ENCODE data around the gene SELENON. TPM values are rescaled to one million over a fixed set of nuclear protein-coding genes. Genes with fewer than 3 reads are reported as not detected.

SELENON gene
- total RNA-seq, 1 donor from 2014 or later = 126 TPM

DNA sequence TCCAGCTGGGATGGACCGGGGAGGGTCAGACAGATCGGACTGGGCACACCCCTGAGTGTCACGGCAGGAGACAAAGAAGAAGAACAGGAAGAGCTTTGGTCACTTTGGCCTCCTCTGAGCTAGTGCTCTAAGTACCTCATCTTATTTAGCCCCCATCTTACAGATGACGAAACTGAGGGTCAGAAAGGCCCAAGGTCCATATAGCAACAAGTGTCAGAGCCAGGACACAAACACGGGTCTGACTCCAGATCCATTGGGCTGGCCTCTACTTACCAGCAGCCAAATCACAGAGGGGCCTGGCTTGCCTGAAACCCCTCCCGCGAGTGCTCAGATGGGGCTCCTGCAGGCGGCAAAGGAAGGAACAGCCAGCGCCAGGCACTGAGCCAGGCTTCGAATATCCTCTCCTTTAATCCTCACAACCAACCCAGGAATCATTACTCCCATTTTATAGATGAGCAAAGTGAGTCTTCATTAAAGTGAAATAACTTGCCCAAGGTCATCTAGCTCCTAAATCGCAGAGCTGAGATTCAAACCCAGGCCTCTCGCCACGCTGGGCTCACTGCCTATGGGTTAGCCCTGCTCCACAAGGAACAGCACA, 25.7 kb upstream of the SELENON start:
- no peak for DNase-seq (ENCODE audit: extremely low spot score, unreplicated experiment)
- H3K9me3 Mint-ChIP-seq (ENCODE audit: unreplicated experiment) = no peaks in the 10 kb centered on the region
- peaks cover 27% of the 10 kb centered on the region for H3K4me1 Mint-ChIP-seq (ENCODE audit: unreplicated experiment)
- no peak for TF ChIP-seq CTCF (IDR thresholded peaks at IDR 0.05)
- peaks cover 50% of the 10 kb centered on the region for H3K36me3 Mint-ChIP-seq (ENCODE audit: unreplicated experiment)
- H3K27me3 Mint-ChIP-seq (ENCODE audit: unreplicated experiment) = no peaks in the 10 kb centered on the region
- H3K27ac Mint-ChIP-seq (ENCODE audit: unreplicated experiment) = no peak overlapping the region
- H3K4me3 Mint-ChIP-seq (ENCODE audit: unreplicated experiment) = no peak overlapping the region

DNA sequence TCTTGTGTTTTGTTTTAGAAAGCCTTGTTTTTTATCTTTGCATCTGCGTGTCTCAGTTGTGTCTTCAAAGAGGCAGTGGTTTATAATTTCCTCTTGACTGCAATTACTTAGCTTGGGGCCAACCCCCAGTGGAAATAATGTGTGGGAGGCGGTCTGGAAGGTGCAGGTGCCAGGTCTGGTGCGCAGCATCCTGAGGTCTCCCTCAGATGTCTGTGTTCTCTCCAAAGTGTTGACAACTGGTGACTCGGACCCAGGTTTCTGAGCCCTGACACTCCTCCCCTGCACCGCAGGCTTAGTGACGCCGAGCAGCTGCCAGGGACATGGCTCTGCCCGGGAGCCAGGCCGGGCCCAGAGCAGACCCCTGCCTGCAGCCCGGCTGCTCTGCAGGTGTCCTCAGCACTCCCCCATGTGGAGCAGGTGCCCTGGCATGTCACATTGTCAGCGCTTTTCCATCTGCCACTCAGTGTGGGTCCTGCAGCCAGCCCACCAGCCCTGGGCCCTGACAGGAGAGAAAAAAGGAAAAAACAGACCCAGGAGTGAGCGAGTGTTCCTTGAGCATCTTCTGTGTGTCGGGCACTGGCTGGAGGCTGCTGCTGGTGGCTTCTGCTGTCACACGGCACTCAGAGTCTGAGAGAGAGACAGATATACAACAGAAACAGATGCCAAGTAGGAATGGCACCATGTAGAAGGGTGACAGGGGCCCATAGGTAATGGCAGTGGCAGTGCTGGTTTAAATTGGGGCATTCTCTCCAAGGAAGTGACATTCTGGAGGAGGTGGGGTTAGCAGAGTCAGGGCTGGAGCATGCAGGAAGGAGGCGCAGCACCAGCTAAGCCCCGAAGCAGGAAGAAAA, 24.8 kb upstream of the SELENON start:
- peaks cover 30% of the 10 kb centered on the region for H3K4me1 Mint-ChIP-seq (ENCODE audit: unreplicated experiment)
- no peak overlapping the region for H3K4me3 Mint-ChIP-seq (ENCODE audit: unreplicated experiment)
- DNase-seq (ENCODE audit: extremely low spot score, unreplicated experiment) = no peak
- H3K27ac Mint-ChIP-seq (ENCODE audit: unreplicated experiment) = no peak overlapping the region
- no peak for TF ChIP-seq CTCF (IDR thresholded peaks at IDR 0.05)
- no peaks in the 10 kb centered on the region for H3K9me3 Mint-ChIP-seq (ENCODE audit: unreplicated experiment)
- no peaks in the 10 kb centered on the region for H3K27me3 Mint-ChIP-seq (ENCODE audit: unreplicated experiment)
- H3K36me3 Mint-ChIP-seq (ENCODE audit: unreplicated experiment) = peaks cover 50% of the 10 kb centered on the region

DNA sequence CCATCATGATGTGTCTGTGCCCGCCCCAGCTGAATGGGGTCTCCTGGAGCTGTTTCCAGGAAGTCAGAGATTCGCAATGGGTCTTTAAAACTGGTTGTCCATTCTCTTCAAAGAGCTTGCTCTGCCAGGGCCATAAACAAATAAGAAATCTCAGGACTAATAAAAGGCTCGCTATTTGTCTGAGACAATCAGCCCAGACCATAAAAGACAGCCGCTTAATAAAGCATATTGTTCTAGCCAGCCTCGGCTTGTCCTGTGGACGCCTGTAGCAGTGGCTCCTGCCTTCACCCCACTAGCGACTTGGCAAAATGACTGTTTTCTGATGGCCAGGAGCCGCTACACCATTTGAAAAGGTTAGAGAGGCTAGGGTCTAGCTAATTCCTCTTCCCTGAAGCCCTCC, 20.6 kb upstream of the SELENON start:
- no peak overlapping the region for H3K4me3 Mint-ChIP-seq (ENCODE audit: unreplicated experiment)
- no peak for DNase-seq (ENCODE audit: extremely low spot score, unreplicated experiment)
- H3K27ac Mint-ChIP-seq (ENCODE audit: unreplicated experiment) = no peak overlapping the region
- H3K9me3 Mint-ChIP-seq (ENCODE audit: unreplicated experiment) = no peaks in the 10 kb centered on the region
- no peak for TF ChIP-seq CTCF (IDR thresholded peaks at IDR 0.05)
- peaks cover 22% of the 10 kb centered on the region for H3K4me1 Mint-ChIP-seq (ENCODE audit: unreplicated experiment)
- peaks cover 30% of the 10 kb centered on the region for H3K36me3 Mint-ChIP-seq (ENCODE audit: unreplicated experiment)
- H3K27me3 Mint-ChIP-seq (ENCODE audit: unreplicated experiment) = no peaks in the 10 kb centered on the region

GRCh38 chr1:25779894-25780293, 20.1 kb upstream of the SELENON start:
- no peak overlapping the region for H3K4me3 Mint-ChIP-seq (ENCODE audit: unreplicated experiment)
- no peaks in the 10 kb centered on the region for H3K27me3 Mint-ChIP-seq (ENCODE audit: unreplicated experiment)
- TF ChIP-seq CTCF (IDR thresholded peaks at IDR 0.05) = no peak
- peaks cover 34% of the 10 kb centered on the region for H3K36me3 Mint-ChIP-seq (ENCODE audit: unreplicated experiment)
- no peak overlapping the region for H3K27ac Mint-ChIP-seq (ENCODE audit: unreplicated experiment)
- no peaks in the 10 kb centered on the region for H3K9me3 Mint-ChIP-seq (ENCODE audit: unreplicated experiment)
- peaks cover 27% of the 10 kb centered on the region for H3K4me1 Mint-ChIP-seq (ENCODE audit: unreplicated experiment)
- DNase-seq (ENCODE audit: extremely low spot score, unreplicated experiment) = no peak

Measured in osteocyte (in vitro differentiated cells).